Forelimb muscle (tissue), 1 donor: ENCODE results near the gene SCTR. TPM values are rescaled to one million over a fixed set of nuclear protein-coding genes. Genes with fewer than 3 reads are reported as not detected.

Source experiments
- DNase-seq: peaks from one replicate; pipeline ENCODE4 v3.0.0-alpha.2; 2013; ENCODE audit warnings: low read depth
- polyA plus RNA-seq: library from polyadenylated mRNA; unstranded; fragments of 120-200 nt; gene quantifications from one replicate; pipeline ENCODE4 v1.2.1, GENCODE V29; 2013; ENCODE audit not compliant: insufficient read length

Gene SCTR
- polyA plus RNA-seq, 1 donor, result 1.5 TPM

DNA sequence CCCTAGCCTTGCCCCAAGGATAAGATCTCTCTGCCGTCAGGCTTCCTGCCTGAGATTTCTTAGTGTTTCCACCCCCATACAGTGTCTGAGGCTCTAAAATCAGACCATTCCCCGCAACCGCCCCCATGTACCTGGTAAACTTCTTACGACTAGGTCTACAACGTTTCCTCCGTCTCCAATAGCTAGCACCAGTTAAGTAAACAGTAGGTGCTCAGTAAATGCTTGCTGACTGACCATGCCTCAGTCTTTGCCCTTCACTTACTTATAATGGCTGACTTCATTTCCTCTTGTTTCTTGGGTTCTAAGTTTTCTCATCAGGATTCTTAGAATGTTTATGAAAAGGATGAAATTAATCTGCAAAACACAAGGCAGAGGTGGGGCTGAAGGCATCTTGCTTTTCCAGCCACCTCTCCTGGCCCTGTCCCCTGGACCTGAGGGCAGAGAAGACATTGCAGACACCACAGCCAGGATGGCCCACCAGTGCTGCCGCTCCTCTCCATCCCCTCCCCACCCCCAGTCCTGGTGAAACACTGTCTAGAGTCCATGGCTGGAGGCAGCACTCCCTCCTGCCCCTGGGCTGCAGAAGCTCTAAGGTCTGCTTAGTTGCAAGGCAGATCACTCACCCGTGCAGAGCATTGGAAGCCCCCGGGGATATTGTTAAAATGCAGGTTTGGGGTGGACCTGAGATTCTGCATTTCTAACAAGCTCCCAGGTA, 75.7 kb downstream of the SCTR start:
- DNase-seq, result no peak

GRCh38 chr2:119446037-119446436, 78.2 kb downstream of the SCTR start:
- DNase-seq, result no peak

GRCh38 chr2:119442850-119443249, 81.4 kb downstream of the SCTR start:
- no peak for DNase-seq

DNA sequence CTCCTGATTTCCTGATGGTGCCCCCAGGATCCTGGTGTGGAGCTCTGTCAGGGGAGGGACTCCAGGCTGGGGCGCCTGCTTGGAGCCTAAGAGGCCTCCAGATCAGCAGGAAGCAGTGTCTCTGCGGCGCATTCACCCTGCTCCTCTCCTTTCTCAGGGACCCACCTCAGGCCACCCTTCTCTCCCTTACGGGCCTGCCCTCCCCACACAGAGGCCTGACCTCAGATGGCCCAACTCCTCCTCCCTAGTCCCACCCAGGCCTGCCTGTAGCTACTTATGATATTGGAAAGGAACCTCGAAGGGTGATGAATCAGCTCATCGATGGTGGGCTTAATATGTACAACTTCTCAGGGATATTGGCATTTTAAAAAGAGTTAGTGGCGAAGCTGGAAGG, 82.1 kb downstream of the SCTR start:
- no peak for DNase-seq

- no peak for DNase-seq
Observed at GRCh38 chr2:119441376-119442225, 82.7 kb downstream of the SCTR start.

GRCh38 chr2:119440873-119441272, 83.4 kb downstream of the SCTR start:
- DNase-seq, result no peak

DNA sequence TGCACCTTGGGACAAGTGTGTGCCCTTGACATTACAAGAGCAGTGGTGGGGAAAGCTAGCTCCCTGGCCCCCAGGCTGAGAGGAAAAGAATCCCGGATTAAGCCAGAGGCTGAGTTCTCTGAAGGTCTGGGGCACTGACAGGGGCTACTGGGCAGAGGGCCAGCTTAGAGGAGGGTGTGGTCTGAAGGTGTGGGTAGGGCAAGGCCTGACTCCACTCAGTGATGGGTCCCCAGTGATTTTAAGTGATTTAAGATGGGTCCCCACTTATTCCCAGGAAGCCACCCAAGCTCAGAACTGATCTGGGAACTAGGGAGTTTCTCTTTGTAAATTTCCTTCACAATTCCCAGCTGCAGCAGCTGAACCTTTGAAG, 83.8 kb downstream of the SCTR start:
- no peak for DNase-seq

DNA sequence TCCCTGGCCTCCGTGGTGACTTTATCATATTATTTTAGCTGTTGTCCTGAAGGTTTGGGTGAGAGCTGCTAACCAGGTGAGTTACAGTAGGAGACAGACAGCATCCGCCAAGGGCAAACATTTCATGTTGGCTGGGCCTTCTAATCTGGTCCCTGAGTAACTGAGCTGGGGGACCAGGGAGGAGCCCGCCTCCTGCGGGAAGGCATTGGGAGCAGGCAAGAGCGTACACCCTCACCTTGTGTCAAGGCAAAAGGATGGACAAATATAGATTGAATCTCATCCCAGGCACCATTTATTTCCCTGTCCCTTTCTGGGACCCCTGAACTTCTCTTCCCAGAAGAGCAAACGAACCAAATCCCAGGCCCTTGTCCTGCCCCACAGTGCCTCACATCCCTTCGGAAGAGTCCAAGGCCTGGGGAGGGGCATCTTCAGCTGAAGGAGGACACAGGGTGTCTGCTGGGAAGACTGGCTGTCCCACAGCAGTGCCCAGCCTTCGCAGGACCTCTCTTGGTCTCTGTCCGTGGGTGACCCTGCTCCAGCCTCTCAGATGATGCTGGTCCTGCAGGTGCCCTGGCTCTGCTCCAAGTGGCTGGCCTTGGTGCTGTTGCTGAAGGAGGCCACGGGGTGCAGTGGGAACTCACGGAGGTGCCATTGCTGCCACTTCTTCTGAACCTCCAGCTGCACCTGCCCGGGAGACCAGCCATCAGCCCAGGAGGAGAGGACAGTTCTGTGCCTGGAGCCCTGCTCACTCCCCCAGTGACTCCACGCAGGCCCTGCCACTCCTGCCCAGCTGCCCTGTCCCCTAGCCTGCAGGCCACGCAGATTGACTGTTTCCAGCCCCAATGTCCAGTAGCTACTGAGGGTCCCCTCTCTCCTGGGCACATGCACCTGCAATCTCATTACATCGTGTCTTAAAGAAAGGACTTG, 84.4 kb downstream of the SCTR start:
- no peak for DNase-seq

- no peak for DNase-seq
Observed at GRCh38 chr2:119438726-119439284, 85.5 kb downstream of the SCTR start.

GRCh38 chr2:119438128-119438656, 86.1 kb downstream of the SCTR start:
- no peak for DNase-seq

- DNase-seq, result no peak
Observed at GRCh38 chr2:119436993-119437772, 87.1 kb downstream of the SCTR start.

DNA sequence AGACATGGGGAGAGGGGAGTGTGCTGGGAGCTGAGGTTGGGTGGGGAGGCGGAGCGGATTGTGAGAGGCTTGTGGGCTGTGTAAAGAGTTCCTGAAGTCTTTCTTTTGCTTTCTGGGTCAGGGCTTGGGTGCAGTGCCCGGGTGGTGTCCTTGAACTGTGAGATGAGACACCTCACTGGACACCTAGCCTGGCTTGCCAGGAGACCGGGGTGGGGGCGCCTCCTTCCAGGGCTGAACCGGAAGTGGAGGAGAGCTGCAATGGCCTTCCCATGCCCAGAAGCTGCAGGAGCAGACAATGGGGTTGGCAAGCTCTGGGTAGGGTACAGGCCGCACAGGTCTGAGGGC, 88.4 kb downstream of the SCTR start:
- no peak for DNase-seq

DNA sequence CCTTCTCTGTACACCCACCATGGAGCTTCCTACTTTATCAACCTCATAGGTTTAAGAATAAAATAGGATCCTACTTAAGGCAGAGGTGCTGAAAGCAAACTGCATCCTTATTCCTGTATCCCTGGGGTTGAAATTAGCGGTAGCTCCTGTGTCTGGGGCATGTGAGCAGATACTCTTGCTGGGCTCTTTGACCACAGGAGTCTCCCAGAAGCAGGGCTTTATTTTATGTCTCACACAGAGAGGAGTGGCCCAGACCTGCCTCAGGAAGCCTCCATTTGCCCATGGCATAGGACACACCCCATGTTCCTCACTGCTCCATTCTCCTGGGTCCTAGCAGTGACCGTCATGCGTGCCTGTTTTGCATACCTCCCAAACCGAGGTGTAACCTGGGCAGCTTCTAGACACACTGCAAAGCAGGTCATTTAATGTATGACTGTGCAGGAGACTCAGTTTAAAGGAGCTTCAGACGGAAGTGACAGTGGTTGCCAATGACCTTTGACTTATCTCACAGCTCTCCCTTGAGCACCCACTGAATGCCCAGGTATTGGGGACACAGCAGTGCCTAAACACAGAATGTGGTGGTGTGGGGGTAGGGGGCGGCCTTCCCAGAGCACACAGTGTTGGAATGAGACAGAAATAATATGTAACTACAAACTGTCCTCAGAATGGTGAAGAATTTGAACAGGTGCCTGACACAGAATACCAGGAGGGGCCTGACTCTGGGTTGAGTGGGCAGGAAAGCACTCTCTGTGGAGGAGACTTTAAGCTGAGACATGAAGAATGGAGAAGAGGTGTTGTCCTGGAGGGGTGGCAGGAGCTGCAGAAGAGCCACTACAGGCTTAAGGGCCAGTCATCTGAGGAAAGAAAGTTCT, 89.0 kb downstream of the SCTR start:
- DNase-seq, result no peak

- DNase-seq, result no peak
Observed at GRCh38 chr2:119434664-119435063, 89.6 kb downstream of the SCTR start.

GRCh38 chr2:119433636-119434327, 90.5 kb downstream of the SCTR start:
- DNase-seq, result no peak

GRCh38 chr2:119432851-119433522, 91.3 kb downstream of the SCTR start:
- DNase-seq, result no peak

DNA sequence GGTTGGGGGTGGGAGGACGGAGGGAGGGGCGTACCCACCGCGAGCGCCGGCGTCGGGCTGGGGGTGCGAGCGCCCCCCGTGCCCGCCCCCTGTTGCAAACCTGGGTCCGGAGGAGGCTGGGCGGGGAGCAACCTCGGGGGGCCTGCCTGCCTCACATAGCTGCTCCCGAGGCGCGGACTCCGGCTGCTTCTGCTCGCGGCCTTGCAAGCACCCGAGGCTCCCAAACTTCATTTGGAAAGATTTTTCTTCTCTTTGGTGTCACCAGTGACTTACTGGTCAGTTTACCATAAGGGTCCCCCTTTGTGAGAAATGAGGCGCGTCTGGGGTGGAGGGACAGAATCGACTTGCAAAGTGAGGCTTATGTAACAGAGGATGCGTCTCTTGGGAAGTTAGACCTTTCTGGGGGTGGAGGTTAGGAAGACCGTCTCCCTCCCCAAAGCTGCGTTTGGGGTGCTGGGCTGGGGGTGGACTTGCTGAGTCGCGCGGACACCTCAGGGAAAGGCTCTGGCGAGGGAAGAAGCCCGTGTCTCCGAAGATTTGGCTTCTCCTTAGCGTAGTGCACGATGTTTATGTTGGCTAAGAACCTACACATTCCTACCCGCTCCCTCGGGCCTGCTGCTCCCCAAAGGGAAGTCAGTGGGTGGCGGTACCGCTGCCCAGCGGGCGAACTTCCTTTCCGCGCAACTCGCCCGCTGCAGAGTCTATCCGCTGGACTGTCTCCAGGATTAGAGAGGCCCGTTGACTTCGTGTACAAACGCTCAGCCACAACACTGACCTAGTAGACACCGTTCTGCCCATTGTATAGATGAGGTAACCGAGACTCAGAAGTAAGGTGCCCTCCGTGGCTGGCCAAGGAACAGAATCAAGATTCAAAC, 92.1 kb downstream of the SCTR start:
- DNase-seq, result no peak
